Midbrain (tissue), 1 donor: ENCODE measurements around the gene CCT6B.

Source experiments
- DNase-seq: peaks from one replicate; lab custom pipeline; 2025; lab: John Stamatoyannopoulos, UW

The CCT6B gene

DNA sequence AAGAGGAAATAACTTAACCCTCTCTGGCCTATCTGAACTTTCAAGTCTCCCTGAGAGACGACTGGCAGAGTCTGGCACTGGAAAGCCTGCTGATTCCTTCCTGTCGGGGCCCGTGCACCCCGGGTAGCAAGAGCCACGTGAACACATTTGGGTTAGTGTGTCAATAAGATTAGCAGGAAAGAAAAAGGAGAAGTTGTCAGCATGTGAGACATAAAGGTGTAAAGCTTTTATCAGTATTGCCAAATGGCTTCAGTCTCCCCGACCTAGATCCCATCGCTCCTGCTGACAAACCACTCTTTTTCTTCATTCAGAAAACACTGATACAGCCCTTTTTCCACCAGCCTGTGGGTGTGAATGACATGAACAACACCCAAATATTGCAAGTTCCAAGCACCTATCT lies 74.4 kb downstream of the CCT6B start:
- no peak for DNase-seq

DNA sequence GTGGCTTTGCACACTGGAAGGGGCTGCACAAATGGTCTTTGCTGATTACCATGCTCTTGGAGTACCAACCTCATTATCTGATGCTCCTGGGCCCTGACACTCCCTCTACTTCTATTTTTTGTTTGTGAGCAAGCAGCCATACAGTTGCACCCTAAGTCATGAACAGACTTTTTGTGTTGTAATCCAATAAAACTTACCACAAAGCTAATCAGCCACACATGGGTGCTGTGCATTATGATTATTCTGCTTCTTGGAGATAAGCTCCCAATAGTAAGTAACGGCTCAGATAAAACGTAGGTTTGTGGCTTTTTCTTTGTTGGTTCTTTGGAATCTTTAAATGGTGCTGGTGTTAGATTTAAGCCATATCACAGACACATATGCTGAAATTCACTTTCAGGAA lies 76.2 kb downstream of the CCT6B start:
- no peak for DNase-seq

GRCh38 chr17:34884597-34884996 lies 76.7 kb downstream of the CCT6B start:
- no peak for DNase-seq

DNA sequence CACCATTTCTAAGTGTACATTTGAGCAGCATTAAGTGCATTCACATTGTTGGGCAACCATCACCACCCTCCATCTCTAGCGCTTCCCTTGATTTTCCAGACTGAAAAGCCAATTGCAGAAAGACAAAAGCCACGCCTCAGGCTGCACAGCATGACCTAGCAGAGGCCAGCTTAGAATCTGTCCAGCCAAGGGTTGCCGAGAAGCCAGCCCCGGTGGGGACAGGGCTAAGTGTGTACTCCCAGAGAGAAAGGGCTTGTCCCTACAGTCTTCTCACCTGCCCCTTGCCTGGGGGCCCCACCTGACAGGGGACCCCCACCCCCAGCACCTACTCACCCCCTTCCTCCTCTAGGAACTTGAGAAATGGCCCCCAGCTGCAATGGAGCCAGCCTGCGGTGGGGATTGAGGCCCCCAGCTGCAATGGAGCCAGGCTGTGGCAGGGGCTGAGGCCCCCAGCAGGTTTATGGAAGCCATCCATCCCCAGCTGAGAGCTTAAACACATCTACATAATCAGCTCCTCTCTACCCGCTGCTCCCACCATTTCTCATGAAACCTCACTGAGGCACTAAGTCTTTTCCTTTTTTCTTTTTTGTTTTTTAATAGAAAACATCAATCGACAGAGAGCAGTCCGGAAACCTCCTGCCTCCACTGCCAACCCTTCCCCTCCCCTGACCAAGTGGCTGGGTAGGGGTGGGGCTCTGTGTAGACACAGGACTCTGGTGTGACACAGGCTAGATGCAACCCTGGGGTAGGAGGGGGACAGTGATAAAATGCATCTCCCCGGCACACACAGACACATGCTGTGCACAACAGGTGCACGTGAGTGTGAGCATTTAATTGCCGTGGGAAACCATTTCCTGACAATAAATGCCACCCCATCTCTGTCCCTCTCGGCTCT lies 77.9 kb downstream of the CCT6B start:
- no peak for DNase-seq

GRCh38 chr17:34879146-34879545 lies 82.1 kb downstream of the CCT6B start:
- DNase-seq: no peak
